MM.1S (cell line): Measurements from ENCODE around the gene JMJD6.

ENCODE experiments used
- DNase-seq: peaks from one replicate; pipeline ENCODE4 v3.0.0-alpha.2; 2015
- H2AFZ ChIP-seq: fragments of 300-600 bp; sonication (generic); 2 replicates; pipeline ENCODE4 v1.6.0; 2016; ENCODE audit warnings: antibody characterized with exemption, low read length
- H3F3A ChIP-seq: fragments of 300-600 bp; sonication (generic); 2 replicates; pipeline ENCODE4 v1.6.1; 2016; ENCODE audit warnings: mild to moderate bottlenecking, antibody characterized with exemption, low read length, moderate library complexity, mixed read lengths; ENCODE audit not compliant: insufficient read depth
- H3K27ac ChIP-seq: fragments of 300-600 bp; sonication (generic); 2 replicates; pipeline ENCODE4 v1.5.1; 2016; ENCODE audit warnings: mild to moderate bottlenecking, low read length
- H3K27me3 ChIP-seq: fragments of 300-600 bp; sonication (generic); replicated peaks from 2 replicates; pipeline ENCODE4 v1.6.0; 2016; ENCODE audit warnings: low read length; ENCODE audit not compliant: insufficient read depth
- H3K36me3 ChIP-seq: fragments of 300-600 bp; sonication (generic); replicated peaks from 2 replicates; pipeline ENCODE4 v1.6.1; 2016; ENCODE audit warnings: mild to moderate bottlenecking, low read length, mixed read lengths; ENCODE audit not compliant: insufficient read depth
- H3K4me1 ChIP-seq: fragments of 300-600 bp; sonication (generic); 2 replicates; pipeline ENCODE4 v1.6.1; 2016; ENCODE audit warnings: low read length, mixed read lengths
- H3K4me2 ChIP-seq: fragments of 300-600 bp; sonication (generic); 2 replicates; pipeline ENCODE4 v1.6.0; 2016; ENCODE audit warnings: low read depth, low read length
- H3K4me3 ChIP-seq: fragments of 300-600 bp; sonication (generic); 2 replicates; pipeline ENCODE4 v1.5.1; 2016; ENCODE audit warnings: low read length, mixed read lengths
- H3K79me2 ChIP-seq: fragments of 300-600 bp; sonication (generic); 2 replicates; pipeline ENCODE4 v1.6.1; 2016; ENCODE audit warnings: mixed run types, low read length, mixed read lengths
- H3K9ac ChIP-seq: fragments of 300-600 bp; sonication (generic); 2 replicates; pipeline ENCODE4 v1.6.1; 2016; ENCODE audit warnings: low read length, mixed read lengths
- H3K9me2 ChIP-seq: fragments of 300-600 bp; sonication (generic); replicated peaks from 2 replicates; pipeline ENCODE4 v1.6.1; 2016; ENCODE audit warnings: mild to moderate bottlenecking, low read length, mixed read lengths; ENCODE audit not compliant: insufficient read depth
- H3K9me3 ChIP-seq: fragments of 300-600 bp; sonication (generic); replicated peaks from 2 replicates; pipeline ENCODE4 v1.6.1; 2016; ENCODE audit warnings: mild to moderate bottlenecking, low read length, mixed read lengths; ENCODE audit not compliant: insufficient read depth
- H4K20me1 ChIP-seq: fragments of 300-600 bp; sonication (generic); 2 replicates; pipeline ENCODE4 v1.6.1; 2016; ENCODE audit warnings: mild to moderate bottlenecking, low read length, moderate library complexity, mixed read lengths; ENCODE audit not compliant: insufficient read depth
- CTCF ChIP-seq: fragments of 300-600 bp; sonication (generic); IDR thresholded peaks from 2 replicates; pipeline ENCODE4 v1.5.1; 2016; ENCODE audit warnings: antibody characterized with exemption, low read length, mixed read lengths
- EZH2 ChIP-seq: fragments of 300-600 bp; sonication (generic); optimal IDR thresholded peaks from 2 replicates; pipeline ENCODE3; 2017; ENCODE audit warnings: low read depth, mild to moderate bottlenecking, antibody characterized with exemption, low read length, mixed read lengths
- EZH2phosphoT487 ChIP-seq: fragments of 300-600 bp; sonication (generic); IDR thresholded peaks from 2 replicates; pipeline ENCODE4 v1.6.1; 2018; ENCODE audit warnings: antibody characterized with exemption, low read length

Gene JMJD6

GRCh38 chr17:76677406-76677805 lies 49.0 kb downstream of the JMJD6 start:
- no peaks in the 10 kb centered on the region for H3K9me3 ChIP-seq
- no peaks in the 10 kb centered on the region for H3K36me3 ChIP-seq
- no peaks in the 10 kb centered on the region for H3K79me2 ChIP-seq
- H3K27ac ChIP-seq, result no peak overlapping the region
- H3K4me2 ChIP-seq, result no peak overlapping the region
- no peaks in the 10 kb centered on the region for H4K20me1 ChIP-seq
- H2AFZ ChIP-seq, result no peak overlapping the region
- no peaks in the 10 kb centered on the region for H3K4me1 ChIP-seq
- DNase-seq, result no peak
- 0 out of 2 replicates have a peak, but pooled peaks cover 6% of the 10 kb centered on the region for H3K27me3 ChIP-seq
- H3K9me2 ChIP-seq, result no peaks in the 10 kb centered on the region
- H3F3A ChIP-seq, result 0 out of 2 replicates have a peak, but pooled peaks cover 1% of the 10 kb centered on the region
- no peak overlapping the region for H3K9ac ChIP-seq
- H3K4me3 ChIP-seq, result no peak overlapping the region
- TF ChIP-seq CTCF (no peak), EZH2 (no peak), EZH2phosphoT487 (no peak)

- no peak for TF ChIP-seq EZH2
- TF ChIP-seq CTCF, result no peak
- no peak for TF ChIP-seq EZH2phosphoT487
- Histone ChIP-seq H3K9me2 (no peaks in the 10 kb centered on the region), H3K9ac (no peak overlapping the region), H3K9me3 (no peaks in the 10 kb centered on the region), H3K27ac (no peak overlapping the region), H4K20me1 (no peaks in the 10 kb centered on the region), H2AFZ (no peak overlapping the region), H3K4me3 (no peak overlapping the region), H3K27me3 (0 out of 2 replicates have a peak, but pooled peaks cover 2% of the 10 kb centered on the region), H3K4me2 (no peak overlapping the region), H3F3A (peaks cover 7% of the 10 kb centered on the region; the same call in 1 of the 2 replicates), H3K36me3 (no peaks in the 10 kb centered on the region), H3K4me1 (no peaks in the 10 kb centered on the region), H3K79me2 (no peaks in the 10 kb centered on the region)
- no peak for DNase-seq
Observed at GRCh38 chr17:76676629-76677028, 49.8 kb downstream of the JMJD6 start.

GRCh38 chr17:76675648-76676047 lies 50.8 kb downstream of the JMJD6 start:
- H3K4me2 ChIP-seq, result no peak overlapping the region

More at GRCh38 chr17:76675648-76676047, 50.8 kb downstream of the JMJD6 start:
- Histone ChIP-seq H4K20me1 (no peaks in the 10 kb centered on the region), H3K4me1 (peaks cover 6% of the 10 kb centered on the region), H3K27ac (no peak overlapping the region), H3F3A (peaks cover 7% of the 10 kb centered on the region; the same call in 1 of the 2 replicates), H3K9me2 (no peaks in the 10 kb centered on the region), H3K4me3 (no peak overlapping the region), H3K9me3 (no peaks in the 10 kb centered on the region), H3K79me2 (no peaks in the 10 kb centered on the region), H3K9ac (no peak overlapping the region), H3K27me3 (no peaks in the 10 kb centered on the region), H2AFZ (no peak overlapping the region), H3K36me3 (no peaks in the 10 kb centered on the region)
- no peak for DNase-seq
- TF ChIP-seq EZH2, result no peak
- no peak for TF ChIP-seq CTCF
- TF ChIP-seq EZH2phosphoT487, result no peak
